GM19035 (cell line): ENCODE results near the gene POU3F2.

ENCODE experiments used
- ATAC-seq: cut with Tn5 transposase; IDR thresholded peaks from one replicate; pipeline ENCODE4 v1.9.1; 2021; ENCODE audit not compliant: unreplicated experiment

The POU3F2 gene

DNA sequence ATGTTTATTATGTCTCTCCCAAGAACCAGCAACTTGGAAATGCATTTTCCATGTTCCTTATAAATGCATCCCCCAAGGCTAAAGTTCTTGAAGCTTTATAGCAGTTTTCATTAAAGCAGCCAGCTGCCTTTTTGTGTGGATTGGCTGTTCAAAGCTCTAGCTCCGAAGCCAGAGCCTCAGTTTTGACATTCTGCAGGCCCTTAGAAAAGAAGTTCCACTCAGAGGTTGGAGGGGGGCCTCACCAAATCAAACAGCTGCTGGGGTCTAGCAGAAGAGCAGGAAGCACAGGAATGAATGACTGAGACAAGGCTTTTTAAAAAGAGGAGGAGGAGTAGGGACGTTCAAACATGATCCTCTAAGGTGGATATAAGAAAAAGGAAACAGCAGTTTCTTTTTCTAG, 4.2 kb upstream of the POU3F2 start:
- ATAC-seq = no peak

DNA sequence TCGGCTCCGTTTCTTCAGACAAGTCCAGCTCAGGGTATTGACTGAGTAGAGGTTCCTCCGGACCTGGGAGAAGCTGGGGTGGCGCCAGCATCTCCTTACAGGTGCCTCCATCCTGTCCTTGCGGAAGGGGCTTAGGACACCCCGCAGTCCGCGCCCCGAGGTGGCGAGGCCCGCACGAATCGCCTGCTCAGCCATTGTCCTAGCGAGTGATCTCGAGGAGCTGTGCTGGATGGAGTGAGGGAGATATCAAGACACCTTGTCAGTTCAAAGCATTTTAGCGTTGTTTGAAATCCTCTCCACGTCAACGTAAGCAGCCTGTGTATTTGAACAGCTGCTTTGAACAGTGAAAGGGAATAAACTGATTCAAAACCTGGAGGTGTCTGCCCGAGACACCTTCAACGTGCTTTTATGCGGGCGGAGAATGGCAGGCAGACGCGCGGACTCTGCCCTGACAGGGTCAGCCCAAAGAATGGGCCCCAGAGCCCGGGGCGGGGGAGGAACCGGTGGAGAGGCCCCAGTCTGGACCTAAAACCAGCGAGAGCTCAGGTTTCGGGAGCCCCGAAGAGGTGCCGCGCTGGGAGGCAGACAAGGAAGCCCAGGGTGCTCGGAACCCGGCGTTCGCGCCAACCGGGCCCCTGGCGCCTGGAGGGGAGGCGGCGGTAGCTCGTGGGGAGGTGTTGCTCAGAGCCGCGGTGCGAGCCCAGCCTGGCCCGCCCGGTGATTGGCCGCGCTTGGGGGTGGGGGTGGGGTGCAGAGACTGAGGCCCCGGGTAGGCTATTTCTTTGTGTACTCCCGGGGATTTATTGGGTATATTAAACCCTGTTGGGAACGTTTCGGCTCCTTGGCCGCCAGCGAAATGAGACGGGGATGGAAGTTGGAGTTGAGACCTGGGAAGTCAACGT, 3.1 kb upstream of the POU3F2 start:
- ATAC-seq = no peak

DNA sequence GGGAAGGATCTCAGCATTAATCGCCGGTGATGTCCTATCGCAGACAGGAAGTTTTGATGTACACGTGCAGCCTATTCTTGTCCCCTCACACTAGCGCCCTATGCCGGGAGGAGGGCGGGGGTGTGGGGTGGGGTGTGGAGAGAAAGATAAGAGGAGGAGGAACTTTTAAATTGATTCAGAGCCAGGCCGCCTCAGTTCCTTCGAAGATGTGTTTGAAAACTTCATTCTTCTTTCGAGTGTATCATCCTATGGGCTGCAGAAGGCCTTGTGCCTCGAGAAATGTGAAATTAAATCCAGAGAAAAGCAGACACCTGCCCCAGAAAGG, 2.5 kb upstream of the POU3F2 start:
- ATAC-seq = no peak

DNA sequence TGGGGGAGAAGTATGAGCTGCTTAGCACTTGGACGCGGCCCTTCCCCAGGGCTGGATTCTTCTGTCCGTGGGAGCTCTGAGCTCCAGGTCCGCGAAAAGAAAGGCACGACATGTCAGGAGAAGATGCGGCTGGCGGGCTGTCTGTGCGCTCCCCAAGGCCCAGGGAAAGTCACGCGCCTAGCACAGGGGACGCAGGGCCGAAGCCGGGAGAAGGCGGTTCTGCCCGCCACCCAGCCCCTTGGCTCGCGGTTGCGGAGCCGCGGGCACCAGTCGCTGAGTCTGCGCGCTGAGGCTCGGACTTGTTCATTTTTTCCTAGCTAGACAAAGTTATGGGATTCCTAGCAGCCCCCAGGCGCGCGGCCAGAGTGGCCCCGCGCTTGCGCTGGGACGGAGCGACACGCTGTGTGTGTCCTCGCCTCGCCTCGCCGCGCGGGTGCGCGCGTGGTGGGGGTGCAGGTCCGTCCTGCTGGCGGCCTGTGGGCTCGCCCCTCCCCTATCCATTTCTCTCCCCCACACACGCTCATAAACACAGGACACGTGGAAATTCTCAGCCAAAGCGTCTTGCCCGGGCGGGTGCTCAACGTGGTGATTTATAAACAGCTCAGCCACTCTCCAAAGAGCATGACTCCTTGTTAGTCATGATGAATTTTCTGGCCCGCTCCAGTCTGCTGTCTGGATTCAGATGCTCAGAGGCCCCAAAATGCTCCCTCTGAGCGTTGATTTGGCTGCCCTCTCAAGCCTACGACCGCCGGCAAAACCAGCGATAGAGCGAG, 1.9 kb upstream of the POU3F2 start:
- no peak for ATAC-seq

DNA sequence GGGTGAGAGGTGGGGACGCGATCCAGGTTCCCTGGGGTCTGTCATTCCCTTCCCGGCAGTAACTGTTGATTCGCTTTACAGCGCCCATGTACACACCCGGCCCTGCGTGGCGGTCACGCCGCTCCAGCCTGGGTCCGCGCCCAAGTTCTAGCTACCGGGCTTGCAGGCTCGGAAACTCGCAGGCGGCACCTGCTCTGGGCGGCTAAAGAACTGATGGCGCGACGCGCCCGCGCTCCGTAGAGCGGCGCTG, 1.4 kb upstream of the POU3F2 start:
- ATAC-seq = no peak

DNA sequence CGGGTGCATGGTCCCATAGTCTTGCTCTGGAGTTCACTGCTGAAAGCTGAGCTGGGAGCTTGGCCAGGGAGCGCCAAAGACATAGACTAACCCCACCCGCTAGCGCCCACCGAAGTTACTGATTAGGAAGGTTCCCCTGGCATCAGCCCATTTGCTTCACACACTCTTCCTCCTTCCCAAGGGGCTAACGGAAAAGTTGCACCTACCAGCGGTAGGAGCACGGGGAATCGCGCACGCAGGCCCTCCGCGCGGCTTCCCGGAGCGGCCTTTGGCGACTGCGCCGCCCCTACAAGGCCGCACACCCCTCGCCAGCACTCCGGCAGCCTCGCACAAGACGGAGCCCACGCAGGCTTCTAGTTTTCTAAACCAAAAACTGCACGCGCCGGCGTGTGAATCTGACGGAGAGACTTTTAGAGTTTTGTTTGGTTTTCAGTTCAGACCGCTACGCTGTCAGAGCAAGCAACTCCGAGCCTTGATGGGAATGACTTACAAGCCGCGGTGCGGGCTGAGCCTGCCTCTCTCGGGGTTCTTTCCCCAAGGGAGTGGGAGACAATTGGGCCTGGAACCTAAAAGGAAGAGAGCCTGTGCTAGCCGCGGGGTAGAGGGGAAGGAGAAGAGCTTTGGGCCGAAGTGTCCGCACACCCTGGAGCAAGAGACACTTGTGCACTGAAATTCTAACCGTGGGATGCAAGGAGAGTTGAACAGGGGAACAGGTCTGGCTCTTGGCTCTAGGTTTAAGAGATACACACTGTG, 891 bp upstream of the POU3F2 start:
- ATAC-seq = no peak

DNA sequence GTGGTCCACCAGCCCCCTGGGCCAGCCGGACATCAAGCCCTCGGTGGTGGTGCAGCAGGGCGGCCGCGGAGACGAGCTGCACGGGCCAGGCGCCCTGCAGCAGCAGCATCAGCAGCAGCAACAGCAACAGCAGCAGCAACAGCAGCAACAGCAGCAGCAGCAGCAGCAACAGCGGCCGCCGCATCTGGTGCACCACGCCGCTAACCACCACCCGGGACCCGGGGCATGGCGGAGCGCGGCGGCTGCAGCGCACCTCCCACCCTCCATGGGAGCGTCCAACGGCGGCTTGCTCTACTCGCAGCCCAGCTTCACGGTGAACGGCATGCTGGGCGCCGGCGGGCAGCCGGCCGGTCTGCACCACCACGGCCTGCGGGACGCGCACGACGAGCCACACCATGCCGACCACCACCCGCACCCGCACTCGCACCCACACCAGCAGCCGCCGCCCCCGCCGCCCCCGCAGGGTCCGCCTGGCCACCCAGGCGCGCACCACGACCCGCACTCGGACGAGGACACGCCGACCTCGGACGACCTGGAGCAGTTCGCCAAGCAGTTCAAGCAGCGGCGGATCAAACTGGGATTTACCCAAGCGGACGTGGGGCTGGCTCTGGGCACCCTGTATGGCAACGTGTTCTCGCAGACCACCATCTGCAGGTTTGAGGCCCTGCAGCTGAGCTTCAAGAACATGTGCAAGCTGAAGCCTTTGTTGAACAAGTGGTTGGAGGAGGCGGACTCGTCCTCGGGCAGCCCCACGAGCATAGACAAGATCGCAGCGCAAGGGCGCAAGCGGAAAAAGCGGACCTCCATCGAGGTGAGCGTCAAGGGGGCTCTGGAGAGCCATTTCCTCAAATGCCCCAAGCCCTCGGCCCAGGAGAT, 1.0 kb downstream of the POU3F2 start:
- no peak for ATAC-seq

DNA sequence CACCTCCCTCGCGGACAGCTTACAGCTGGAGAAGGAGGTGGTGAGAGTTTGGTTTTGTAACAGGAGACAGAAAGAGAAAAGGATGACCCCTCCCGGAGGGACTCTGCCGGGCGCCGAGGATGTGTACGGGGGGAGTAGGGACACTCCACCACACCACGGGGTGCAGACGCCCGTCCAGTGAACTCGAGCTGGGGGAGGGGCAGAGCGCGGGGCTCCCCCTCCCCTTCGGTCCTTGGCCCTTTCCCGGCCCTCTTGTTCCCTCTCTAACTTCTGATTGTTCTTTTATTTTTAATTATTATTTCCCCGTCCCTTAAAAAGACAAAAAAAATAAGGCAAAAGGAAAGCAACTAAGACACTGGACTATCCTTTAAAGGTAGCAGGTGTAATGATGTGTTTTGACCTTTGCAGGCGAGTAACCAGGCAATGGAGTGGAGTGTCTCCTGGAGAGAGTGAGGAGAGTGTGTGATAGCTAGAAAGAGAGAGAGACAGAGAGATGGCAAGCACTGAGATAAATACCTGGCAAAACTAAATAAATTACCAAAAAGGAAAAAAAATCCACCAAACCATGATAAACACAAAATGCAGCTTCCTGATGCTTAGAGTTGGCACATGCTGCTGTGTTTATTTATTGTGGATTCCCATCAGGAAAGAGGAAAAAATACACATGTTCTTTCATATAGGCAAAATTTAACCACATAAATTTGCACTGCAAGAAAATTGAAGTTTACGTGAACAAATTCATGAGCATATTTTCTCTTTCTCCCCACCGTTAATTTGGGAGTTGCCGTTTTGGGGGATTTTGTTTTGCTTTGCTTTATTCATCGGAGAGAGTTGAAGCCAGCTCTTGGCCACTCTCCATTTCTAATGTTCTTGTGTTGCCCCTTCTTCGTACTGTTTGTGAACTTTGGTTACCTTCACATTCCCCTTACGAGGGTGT, 1.9 kb downstream of the POU3F2 start:
- ATAC-seq = no peak

DNA sequence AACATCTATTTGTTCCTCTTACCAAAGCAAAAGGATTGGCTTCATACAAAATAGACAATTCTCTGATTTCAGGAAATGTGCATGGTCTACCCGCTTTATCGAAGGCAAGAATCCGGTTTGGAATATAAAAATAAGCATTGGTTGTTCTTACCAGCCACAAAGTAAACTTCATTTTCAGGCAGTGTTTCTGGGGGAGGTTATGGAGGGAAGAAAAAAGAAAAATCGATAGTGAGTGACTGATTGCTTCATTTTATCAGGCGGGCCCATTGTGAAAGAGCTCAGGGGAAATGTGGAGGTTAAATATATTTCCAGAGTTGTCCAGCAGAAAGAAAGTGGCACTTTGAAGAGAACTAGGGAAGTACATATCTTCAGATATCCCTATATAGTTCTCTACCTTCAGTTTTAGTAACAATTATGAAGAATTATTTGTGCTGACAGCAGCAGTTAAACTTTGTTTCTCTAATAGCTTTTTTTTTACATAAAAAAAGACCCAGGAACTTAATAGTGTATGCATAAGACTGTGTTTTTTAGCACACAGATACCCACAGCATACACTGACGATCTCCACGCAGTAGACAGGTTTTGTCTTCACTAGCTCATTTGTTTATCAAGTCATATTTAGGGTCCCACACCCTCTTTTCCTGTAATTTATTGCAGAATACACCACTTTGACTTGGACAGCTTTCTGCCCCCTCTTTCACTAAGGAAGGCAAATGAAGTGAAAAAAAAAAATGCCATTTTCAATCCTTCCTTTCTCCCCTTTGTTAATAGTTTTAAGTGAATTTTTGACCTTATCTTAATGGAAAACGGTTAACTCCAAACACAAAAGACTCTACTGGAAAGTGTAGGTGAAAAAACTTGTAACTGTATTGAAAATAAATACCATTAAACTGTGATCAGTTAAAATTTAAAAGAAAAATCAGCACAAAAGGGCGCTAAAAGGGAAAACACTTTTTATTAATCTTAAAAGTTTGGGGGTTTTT, 2.9 kb downstream of the POU3F2 start:
- no peak for ATAC-seq

DNA sequence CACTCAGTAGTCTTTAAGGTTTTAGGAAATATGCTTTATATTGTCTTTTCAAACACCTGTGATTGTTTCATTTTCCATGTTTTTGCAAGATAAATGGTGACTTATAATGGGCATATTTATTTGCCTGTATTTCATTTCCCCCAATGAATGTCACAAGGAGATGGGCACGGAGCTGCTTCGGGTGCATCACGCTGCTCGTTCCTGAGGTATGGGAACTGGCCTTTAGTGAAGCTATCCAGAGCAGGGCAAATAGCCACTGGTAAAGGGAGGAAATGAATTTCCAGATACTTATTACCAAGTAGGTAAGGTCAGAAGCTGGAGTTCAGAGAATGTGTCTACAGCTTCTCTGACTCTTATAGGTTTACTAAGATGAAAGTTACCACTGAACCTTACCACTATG, 3.7 kb downstream of the POU3F2 start:
- ATAC-seq = no peak

DNA sequence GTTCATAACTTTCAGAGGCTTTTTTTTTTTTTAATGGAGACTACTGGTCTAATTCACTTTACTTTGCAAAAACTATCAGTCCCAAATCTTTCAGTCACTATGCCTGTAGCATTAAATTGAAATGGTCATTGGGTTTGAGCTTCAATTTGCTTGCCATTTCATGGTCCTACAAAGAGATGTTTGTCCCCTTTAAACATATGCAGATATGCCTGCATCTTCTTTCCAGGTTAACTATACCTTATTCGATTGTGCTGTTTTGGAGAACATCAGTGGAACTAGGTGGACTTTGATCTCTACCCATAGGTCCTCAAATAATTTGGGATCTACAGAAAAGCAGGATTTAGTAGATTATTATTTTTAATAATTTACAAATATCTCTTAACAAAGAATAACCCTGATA, 4.6 kb downstream of the POU3F2 start:
- no peak for ATAC-seq

DNA sequence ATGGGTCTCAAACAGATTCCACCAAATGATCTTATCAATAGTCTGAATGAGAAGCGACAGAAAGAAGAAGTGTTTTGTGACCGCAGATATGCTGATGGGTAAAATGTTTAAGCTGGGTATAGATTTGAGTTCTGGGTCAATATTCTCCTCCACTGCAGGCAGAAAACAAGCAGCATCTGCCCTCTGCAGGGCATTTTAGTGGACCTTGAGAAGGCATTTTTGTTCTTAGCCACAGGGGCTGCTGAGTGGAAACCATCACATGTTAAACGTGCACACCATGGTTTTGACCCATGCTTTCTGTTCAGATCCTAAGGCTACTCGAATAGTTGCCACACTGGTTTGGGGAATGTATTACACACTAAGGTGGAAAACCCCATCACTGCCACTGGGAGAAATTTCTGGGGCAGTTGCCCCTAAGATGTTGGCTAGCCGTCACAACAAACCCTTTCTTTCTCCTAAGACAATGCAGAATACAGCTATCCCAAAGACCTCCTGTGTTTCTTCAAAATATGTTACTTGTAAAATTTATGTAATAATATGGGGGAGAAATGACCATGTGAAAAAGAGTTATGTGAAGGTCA, 5.5 kb downstream of the POU3F2 start:
- ATAC-seq = peak; percentile 44

DNA sequence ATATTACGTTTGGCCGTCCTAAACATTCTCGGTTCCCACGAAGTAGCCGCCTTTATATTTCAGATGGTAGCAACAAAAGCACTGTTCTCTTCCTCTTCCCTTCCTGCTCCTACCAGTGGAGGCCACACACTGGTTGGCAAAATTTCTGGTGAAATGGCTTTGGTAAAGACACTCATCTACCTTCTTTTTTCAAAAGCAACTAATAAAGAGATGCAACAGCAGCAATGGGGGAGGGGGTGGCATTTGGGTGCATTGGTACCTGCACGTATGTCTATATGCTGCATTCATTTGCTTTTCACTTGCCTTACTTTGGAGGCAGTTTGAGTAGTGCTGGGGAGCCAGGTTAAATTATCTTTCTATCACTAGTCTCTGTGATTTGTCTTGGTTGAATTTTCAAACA, 6.0 kb downstream of the POU3F2 start:
- ATAC-seq = no peak

DNA sequence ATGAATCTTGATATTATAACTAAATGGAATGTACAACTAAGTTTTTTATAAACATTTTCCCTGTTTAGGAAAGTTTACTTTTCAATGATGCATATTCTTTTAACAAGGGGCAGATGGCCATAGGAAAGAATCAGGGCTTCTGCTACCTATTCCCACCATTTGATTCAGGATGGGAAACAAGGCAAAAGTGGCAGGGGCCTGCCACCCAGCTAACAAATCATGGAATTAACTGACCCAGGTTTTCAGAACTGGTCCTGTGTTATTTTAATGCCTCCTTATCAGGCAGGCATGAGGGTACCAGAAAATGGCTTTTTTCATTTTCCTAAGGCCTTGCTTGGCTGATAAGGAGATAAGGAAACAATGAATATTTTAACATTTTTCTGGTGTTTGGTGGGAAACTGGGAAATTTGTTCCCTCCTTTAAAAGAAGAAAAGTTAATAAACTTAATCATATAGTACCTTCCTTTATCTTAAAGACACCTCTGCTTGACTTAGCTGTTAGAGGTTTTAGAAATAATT, 6.7 kb downstream of the POU3F2 start:
- ATAC-seq = no peak

DNA sequence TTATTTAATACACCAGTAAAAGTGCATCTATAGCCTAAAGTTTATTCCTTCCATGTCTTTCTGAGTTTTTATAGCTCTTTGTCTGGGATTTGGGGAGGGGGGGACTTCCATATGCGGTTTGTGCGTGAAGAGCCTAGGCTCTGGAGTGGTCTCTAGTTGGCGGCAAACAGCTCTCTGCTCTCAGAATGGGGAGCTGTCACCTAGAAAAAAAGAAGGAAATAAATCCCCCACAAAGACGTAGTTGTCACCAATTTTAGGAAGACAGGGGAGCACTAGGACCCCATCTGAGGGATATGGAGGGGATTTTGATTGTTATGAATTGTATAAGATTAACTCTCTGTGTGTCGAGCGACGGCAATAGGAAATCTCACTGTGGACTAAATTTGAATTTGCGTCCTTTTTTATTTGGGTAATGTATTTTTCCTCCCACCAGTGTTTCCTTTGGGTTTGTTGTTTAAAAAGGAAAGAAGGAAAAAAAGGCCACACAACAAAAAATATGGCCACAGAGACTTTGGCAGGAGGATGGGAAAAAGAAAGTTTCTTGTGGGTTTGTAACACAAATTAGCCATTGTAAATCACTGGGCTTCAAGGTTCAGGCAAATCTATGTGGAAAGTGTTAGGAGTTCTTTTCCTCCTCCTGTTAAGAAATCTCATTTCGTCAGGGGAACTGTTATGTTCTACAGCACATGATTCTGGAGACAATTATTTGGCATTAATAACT, 7.4 kb downstream of the POU3F2 start:
- no peak for ATAC-seq

DNA sequence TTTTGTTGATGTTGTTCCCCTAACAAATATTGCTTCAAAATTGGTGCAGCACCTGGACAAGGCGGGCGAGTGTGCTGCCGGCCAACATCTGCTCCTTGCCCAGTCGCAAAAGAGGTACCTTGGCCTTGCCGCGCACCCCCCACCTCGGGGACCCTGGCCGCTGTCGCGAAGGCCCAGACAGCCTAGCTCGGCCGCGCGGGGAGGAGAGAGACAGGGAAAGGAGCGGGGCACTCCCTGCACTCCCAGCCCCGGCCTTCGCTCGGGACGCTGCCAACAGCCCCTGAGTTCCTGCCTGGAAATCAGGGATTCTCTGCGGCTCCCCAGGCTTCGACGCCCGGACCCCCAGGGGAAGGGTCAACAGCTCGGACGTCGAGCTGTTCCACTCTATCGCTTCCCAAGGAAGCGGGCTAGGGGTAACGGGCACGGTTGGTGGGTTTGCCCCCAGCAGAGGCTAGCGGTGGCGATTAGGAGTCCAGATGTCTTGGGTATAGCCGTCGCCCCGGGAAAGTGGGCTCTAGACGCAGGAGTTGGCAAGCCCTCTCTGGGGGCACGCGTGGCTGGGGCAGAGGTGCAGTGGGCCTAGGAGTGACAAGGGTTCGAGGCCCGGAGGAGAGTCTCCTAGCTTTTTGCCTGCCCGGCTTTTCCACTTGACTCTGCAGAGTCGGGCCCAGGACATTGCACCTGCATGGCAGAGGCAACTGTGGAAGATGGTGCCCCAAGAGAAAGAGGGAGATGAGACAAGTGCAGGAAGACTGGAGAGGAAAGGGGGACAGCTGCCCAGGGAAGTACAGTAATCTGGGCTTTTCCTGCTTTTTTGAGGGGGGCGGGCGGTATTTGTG, 8.2 kb downstream of the POU3F2 start:
- ATAC-seq = no peak
